ENCODE data around the gene ECHDC3.
A peak's percentile ranks its signal among the peaks of the same experiment; 100 is the strongest.

The ECHDC3 gene

DNA sequence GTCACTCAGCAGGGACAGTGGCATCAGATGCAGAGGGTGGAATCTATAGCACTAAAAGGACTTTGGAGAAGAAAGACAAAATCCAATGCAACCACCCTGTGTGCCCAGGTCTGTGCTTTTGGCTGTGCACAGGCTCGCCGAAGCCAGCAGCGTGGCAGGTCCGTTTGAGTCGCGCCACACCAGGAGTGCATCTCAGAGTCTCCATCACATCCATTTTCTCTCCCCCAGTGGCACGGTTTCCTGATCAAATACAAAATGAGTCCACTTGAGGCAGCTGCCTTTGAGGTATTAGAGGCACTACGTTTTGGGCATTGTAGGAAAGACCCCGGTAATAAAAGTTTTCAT, 57.5 kb downstream of the ECHDC3 start:
- Histone ChIP-seq H3K23ac (ENCODE audit: low read depth, low read length, poor library complexity) (no peak overlapping the region), H3K27me3 (ENCODE audit: control insufficient read depth in 3 of 3, insufficient read depth in 3 of 3, low read depth in 1 of 3, low read length in 3 of 3) (peaks cover 0 to 3% (median 0%) of the 10 kb centered on the region in 3 experiments), H3K9ac (ENCODE audit: low read depth, low read length, poor library complexity) (no peak overlapping the region), H2BK5ac (ENCODE audit: low read length) (no peak overlapping the region), H3K4me2 (ENCODE audit: insufficient read depth, low read length, poor library complexity, severe bottlenecking) (no peak overlapping the region), H3K18ac (ENCODE audit: low read length) (peak overlapping the region; percentile 60), H3K4me1 (ENCODE audit: control insufficient read depth in 2 of 2, insufficient read depth in 1 of 2, low read depth in 1 of 2, low read length in 2 of 2) (peaks cover 0 to 6% of the 10 kb centered on the region in 2 donors), H2BK15ac (ENCODE audit: low read length) (no peak overlapping the region), H2BK12ac (ENCODE audit: low read length) (no peak overlapping the region), H2AFZ (ENCODE audit: low read length) (no peak overlapping the region), H3K9me3 (replicated peaks in 1 of 2; ENCODE audit: control insufficient read depth in 2 of 2, insufficient read depth in 1 of 2, low read depth in 1 of 2, low read length in 2 of 2) (peaks cover 0 to 6% of the 10 kb centered on the region in 2 donors), H2BK120ac (ENCODE audit: low read depth, low read length) (no peak overlapping the region), H3K14ac (ENCODE audit: low read length) (no peak overlapping the region), H3K4ac (ENCODE audit: low read length) (no peak overlapping the region), H2AK5ac (ENCODE audit: low read depth, low read length) (no peak overlapping the region), H4K8ac (ENCODE audit: low read depth, low read length) (no peak overlapping the region), H3K79me1 (ENCODE audit: low read depth, low read length) (no peaks in the 10 kb centered on the region), H4K91ac (ENCODE audit: low read depth, low read length, poor library complexity) (no peak overlapping the region), H3K27ac (replicated peaks; ENCODE audit: low read length) (peak overlapping the region; percentile 30), H3K4me3 (ENCODE audit: low read length in 2 of 2) (peak overlapping the region in 1 of 2 donors; percentile 20), H3K36me3 (replicated peaks in 1 of 2; ENCODE audit: control insufficient read depth in 2 of 2, insufficient read depth in 2 of 2, low read length in 2 of 2) (no peaks in the 10 kb centered on the region)
- no peak for DNase-seq (ENCODE audit: low spot score)
- no CpG with 5 or more reads among the region's 9 CpGs for whole genome bisulfite sequencing, 2 donors (ENCODE audit: extremely low coverage in 2 of 2, insufficient read length in 2 of 2, insufficient replicate concordance in 1 of 2)

GRCh38 chr10:11804336-11804735, 62.2 kb downstream of the ECHDC3 start:
- Histone ChIP-seq H3K23ac (ENCODE audit: low read depth, low read length, poor library complexity) (no peak overlapping the region), H2AK5ac (ENCODE audit: low read depth, low read length) (no peak overlapping the region), H2BK5ac (ENCODE audit: low read length) (no peak overlapping the region), H3K36me3 (replicated peaks in 1 of 2; ENCODE audit: control insufficient read depth in 2 of 2, insufficient read depth in 2 of 2, low read length in 2 of 2) (no peaks in the 10 kb centered on the region), H2BK15ac (ENCODE audit: low read length) (no peak overlapping the region), H3K27me3 (ENCODE audit: control insufficient read depth in 3 of 3, insufficient read depth in 3 of 3, low read depth in 1 of 3, low read length in 3 of 3) (no peaks in the 10 kb centered on the region), H3K14ac (ENCODE audit: low read length) (peak overlapping the region; percentile 77), H3K9me3 (replicated peaks in 1 of 2; ENCODE audit: control insufficient read depth in 2 of 2, insufficient read depth in 1 of 2, low read depth in 1 of 2, low read length in 2 of 2) (peaks cover 0 to 2% of the 10 kb centered on the region in 2 donors), H3K27ac (replicated peaks; ENCODE audit: low read length) (no peak overlapping the region), H3K4me3 (ENCODE audit: low read length in 2 of 2) (no peak overlapping the region), H3K18ac (ENCODE audit: low read length) (no peak overlapping the region), H2BK12ac (ENCODE audit: low read length) (no peak overlapping the region), H4K8ac (ENCODE audit: low read depth, low read length) (no peak overlapping the region), H4K91ac (ENCODE audit: low read depth, low read length, poor library complexity) (no peak overlapping the region), H3K4ac (ENCODE audit: low read length) (no peak overlapping the region), H3K9ac (ENCODE audit: low read depth, low read length, poor library complexity) (no peak overlapping the region), H2AFZ (ENCODE audit: low read length) (no peak overlapping the region), H3K79me1 (ENCODE audit: low read depth, low read length) (no peaks in the 10 kb centered on the region), H3K4me1 (ENCODE audit: control insufficient read depth in 2 of 2, insufficient read depth in 1 of 2, low read depth in 1 of 2, low read length in 2 of 2) (peaks cover 0 to 5% of the 10 kb centered on the region in 2 donors), H2BK120ac (ENCODE audit: low read depth, low read length) (no peak overlapping the region), H3K4me2 (ENCODE audit: insufficient read depth, low read length, poor library complexity, severe bottlenecking) (no peak overlapping the region)
- no CpG with 5 or more reads among the region's 16 CpGs for WGBS, 2 donors (ENCODE audit: extremely low coverage in 2 of 2, insufficient read length in 2 of 2, insufficient replicate concordance in 1 of 2)
- DNase-seq (ENCODE audit: low spot score): no peak

DNA sequence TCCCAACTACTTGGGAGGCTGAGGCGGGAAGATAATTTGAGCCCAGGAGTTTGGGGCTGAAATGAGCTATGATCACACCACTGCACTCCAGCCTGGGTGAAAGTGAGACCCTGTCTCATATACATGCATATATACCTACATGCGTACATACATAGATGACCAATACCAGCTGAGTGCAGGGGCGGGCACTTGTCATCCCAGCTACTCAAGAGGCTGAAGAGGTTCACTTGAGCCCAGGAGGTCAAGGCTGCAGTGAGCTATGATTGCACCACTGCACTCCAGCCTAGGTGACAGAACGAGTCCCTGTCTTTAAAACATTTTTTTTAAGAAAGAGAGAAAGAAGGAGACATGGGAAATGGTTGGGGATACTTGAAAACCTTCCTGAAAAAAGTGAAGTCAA, 63.6 kb downstream of the ECHDC3 start:
- Histone ChIP-seq H3K18ac (ENCODE audit: low read length) (no peak overlapping the region), H3K9ac (ENCODE audit: low read depth, low read length, poor library complexity) (no peak overlapping the region), H3K4me2 (ENCODE audit: insufficient read depth, low read length, poor library complexity, severe bottlenecking) (no peak overlapping the region), H4K8ac (ENCODE audit: low read depth, low read length) (no peak overlapping the region), H2AFZ (ENCODE audit: low read length) (no peak overlapping the region), H3K27ac (replicated peaks; ENCODE audit: low read length) (no peak overlapping the region), H3K4me1 (ENCODE audit: control insufficient read depth in 2 of 2, insufficient read depth in 1 of 2, low read depth in 1 of 2, low read length in 2 of 2) (peaks cover 5 to 7% of the 10 kb centered on the region in 2 donors), H2AK5ac (ENCODE audit: low read depth, low read length) (no peak overlapping the region), H4K91ac (ENCODE audit: low read depth, low read length, poor library complexity) (no peak overlapping the region), H3K23ac (ENCODE audit: low read depth, low read length, poor library complexity) (no peak overlapping the region), H3K4me3 (ENCODE audit: low read length in 2 of 2) (no peak overlapping the region), H2BK5ac (ENCODE audit: low read length) (no peak overlapping the region), H3K14ac (ENCODE audit: low read length) (no peak overlapping the region), H3K79me1 (ENCODE audit: low read depth, low read length) (no peaks in the 10 kb centered on the region), H3K27me3 (ENCODE audit: control insufficient read depth in 3 of 3, insufficient read depth in 3 of 3, low read depth in 1 of 3, low read length in 3 of 3) (no peaks in the 10 kb centered on the region), H2BK120ac (ENCODE audit: low read depth, low read length) (no peak overlapping the region), H3K36me3 (replicated peaks in 1 of 2; ENCODE audit: control insufficient read depth in 2 of 2, insufficient read depth in 2 of 2, low read length in 2 of 2) (no peaks in the 10 kb centered on the region), H3K9me3 (replicated peaks in 1 of 2; ENCODE audit: control insufficient read depth in 2 of 2, insufficient read depth in 1 of 2, low read depth in 1 of 2, low read length in 2 of 2) (peaks cover 0 to 2% of the 10 kb centered on the region in 2 donors), H2BK12ac (ENCODE audit: low read length) (no peak overlapping the region), H3K4ac (ENCODE audit: low read length) (no peak overlapping the region), H2BK15ac (ENCODE audit: low read length) (no peak overlapping the region)
- no peak for DNase-seq (ENCODE audit: low spot score)
- no CpG with 5 or more reads among the region's 4 CpGs for WGBS, 2 donors (ENCODE audit: extremely low coverage in 2 of 2, insufficient read length in 2 of 2, insufficient replicate concordance in 1 of 2)

GRCh38 chr10:11806706-11807105, 64.5 kb downstream of the ECHDC3 start:
- no peak overlapping the region for H2BK12ac ChIP-seq (ENCODE audit: low read length)
- H3K14ac ChIP-seq (ENCODE audit: low read length): no peak overlapping the region
- H2BK5ac ChIP-seq (ENCODE audit: low read length): no peak overlapping the region
- WGBS, 2 donors (ENCODE audit: extremely low coverage in 2 of 2, insufficient read length in 2 of 2, insufficient replicate concordance in 1 of 2): no CpG with 5 or more reads among the region's 6 CpGs
- peaks cover 0 to 2% of the 10 kb centered on the region in 2 donors for H3K9me3 ChIP-seq (replicated peaks in 1 of 2; ENCODE audit: control insufficient read depth in 2 of 2, insufficient read depth in 1 of 2, low read depth in 1 of 2, low read length in 2 of 2)
- H3K9ac ChIP-seq (ENCODE audit: low read depth, low read length, poor library complexity): no peak overlapping the region
- no peaks in the 10 kb centered on the region for H3K36me3 ChIP-seq (replicated peaks in 1 of 2; ENCODE audit: control insufficient read depth in 2 of 2, insufficient read depth in 2 of 2, low read length in 2 of 2)
- no peak for DNase-seq (ENCODE audit: low spot score)
- H4K91ac ChIP-seq (ENCODE audit: low read depth, low read length, poor library complexity): no peak overlapping the region
- H3K4me2 ChIP-seq (ENCODE audit: insufficient read depth, low read length, poor library complexity, severe bottlenecking): no peak overlapping the region
- H3K18ac ChIP-seq (ENCODE audit: low read length): no peak overlapping the region
- no peak overlapping the region for H2AFZ ChIP-seq (ENCODE audit: low read length)
- no peak overlapping the region for H4K8ac ChIP-seq (ENCODE audit: low read depth, low read length)
- H2BK15ac ChIP-seq (ENCODE audit: low read length): no peak overlapping the region
- no peak overlapping the region for H2AK5ac ChIP-seq (ENCODE audit: low read depth, low read length)
- H2BK120ac ChIP-seq (ENCODE audit: low read depth, low read length): no peak overlapping the region
- no peak overlapping the region for H3K4ac ChIP-seq (ENCODE audit: low read length)
- no peaks in the 10 kb centered on the region for H3K27me3 ChIP-seq (ENCODE audit: control insufficient read depth in 3 of 3, insufficient read depth in 3 of 3, low read depth in 1 of 3, low read length in 3 of 3)
- no peak overlapping the region for H3K27ac ChIP-seq (replicated peaks; ENCODE audit: low read length)
- H3K4me1 ChIP-seq (ENCODE audit: control insufficient read depth in 2 of 2, insufficient read depth in 1 of 2, low read depth in 1 of 2, low read length in 2 of 2): peaks cover 5 to 7% of the 10 kb centered on the region in 2 donors
- H3K79me1 ChIP-seq (ENCODE audit: low read depth, low read length): no peaks in the 10 kb centered on the region
- no peak overlapping the region for H3K4me3 ChIP-seq (ENCODE audit: low read length in 2 of 2)
- H3K23ac ChIP-seq (ENCODE audit: low read depth, low read length, poor library complexity): no peak overlapping the region

All from neuronal stem cell (in vitro differentiated cells).